Activated CD4-positive, CD25-positive, alpha-beta regulatory T cell treated with anti-CD3 and anti-CD28 coated beads, Interleukin-2, amount 50 U/mL, for 72 hours (primary cell): ENCODE data around the gene SEC23IP.

Experiments used
- DNase-seq: peaks from one replicate; pipeline ENCODE4 v3.0.0; 2021

The SEC23IP gene

GRCh38 chr10:119942973-119943372, 50.4 kb downstream of the SEC23IP start:
- DNase-seq = no peak

GRCh38 chr10:119945805-119946204, 53.3 kb downstream of the SEC23IP start:
- no peak for DNase-seq

DNA sequence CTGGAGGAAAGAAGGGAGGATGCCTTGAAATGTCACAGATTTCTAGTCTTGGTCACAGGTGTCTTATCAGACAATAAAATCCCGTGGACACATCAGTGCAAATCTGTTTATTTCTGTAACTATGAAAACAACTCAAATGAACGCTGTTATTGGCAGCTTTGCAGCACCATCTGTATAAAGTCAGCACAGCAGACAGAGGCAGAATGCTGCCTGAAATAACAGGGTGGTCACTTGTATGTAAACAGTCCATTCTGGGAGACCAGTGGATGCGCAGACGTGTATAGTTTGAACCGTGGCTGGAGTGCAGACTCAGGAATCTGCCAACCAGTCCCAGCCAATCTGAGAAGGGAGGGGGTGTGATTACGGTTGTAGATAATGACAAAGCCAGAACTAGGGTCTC, 54.8 kb downstream of the SEC23IP start:
- no peak for DNase-seq

DNA sequence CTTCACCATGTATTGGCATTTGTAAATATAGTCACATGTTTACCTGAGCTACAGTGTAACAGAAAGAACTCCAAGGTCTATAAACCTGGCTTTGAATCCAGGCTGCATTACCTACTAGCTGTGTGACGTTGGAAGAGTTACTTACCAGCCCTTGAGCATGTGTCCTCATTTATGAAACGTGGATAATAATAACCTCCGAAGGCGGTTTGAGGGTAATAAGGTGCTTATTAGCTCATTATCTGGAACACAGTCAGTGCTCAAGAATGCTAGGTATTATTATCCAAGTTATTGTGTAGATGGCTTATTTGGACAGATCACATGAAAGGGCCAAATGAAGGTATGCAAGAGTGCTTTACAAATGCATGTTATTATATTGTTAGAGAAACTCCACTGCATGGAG, 64.9 kb downstream of the SEC23IP start:
- DNase-seq = no peak

GRCh38 chr10:119962837-119963236, 70.3 kb downstream of the SEC23IP start:
- no peak for DNase-seq

DNA sequence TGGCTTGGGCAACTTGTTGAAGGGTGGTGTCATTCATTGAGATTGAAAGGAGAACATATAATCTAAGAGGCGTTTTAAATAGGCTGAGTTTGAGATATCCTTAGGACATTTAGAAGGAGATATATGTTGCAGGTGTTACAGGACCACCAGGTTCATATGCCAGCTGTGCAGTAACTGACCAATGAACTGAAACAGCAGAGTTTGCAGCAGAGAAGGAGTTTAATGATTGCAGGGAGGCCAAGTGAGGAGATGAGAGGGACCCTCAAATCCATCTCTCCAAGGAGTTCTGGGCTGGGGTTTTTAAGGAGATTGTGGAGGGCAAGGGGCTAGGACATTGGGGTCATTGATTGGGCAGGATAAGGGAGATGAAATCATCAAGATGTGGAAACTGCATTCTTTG, 74.5 kb downstream of the SEC23IP start:
- no peak for DNase-seq

GRCh38 chr10:119969609-119970008, 77.1 kb downstream of the SEC23IP start:
- no peak for DNase-seq

GRCh38 chr10:119970107-119970506, 77.6 kb downstream of the SEC23IP start:
- DNase-seq = no peak

- DNase-seq = no peak
These were observed 78.4 kb downstream of the SEC23IP start for GRCh38 chr10:119970963-119971362.

DNA sequence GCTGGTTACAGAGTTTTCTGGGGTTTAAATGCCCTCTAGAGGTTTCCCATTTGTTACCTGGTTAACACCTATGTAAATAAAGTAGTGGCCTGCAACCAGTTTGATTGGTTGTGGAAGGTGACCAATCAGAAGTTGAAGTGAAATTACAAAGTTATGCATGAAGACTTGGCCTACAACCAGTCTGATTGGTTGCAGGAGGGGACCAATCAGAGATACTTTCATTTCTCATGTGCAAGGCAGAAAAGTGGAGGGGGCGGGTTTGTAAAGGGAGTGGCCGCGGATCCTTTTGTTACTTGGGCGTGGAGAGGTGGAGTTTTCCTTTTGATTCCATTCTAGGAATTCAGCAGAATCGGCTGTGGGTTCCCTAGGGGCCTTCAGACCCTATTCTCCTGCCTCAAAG, 80.8 kb downstream of the SEC23IP start:
- no peak for DNase-seq

GRCh38 chr10:119976421-119976820, 83.9 kb downstream of the SEC23IP start:
- DNase-seq = no peak

GRCh38 chr10:119980956-119981750, 88.6 kb downstream of the SEC23IP start:
- DNase-seq = no peak

GRCh38 chr10:119981826-119982225, 89.3 kb downstream of the SEC23IP start:
- no peak for DNase-seq

GRCh38 chr10:119988333-119988732, 95.8 kb downstream of the SEC23IP start:
- DNase-seq = no peak

- no peak for DNase-seq
These were observed 97.4 kb downstream of the SEC23IP start for GRCh38 chr10:119989966-119990365.

DNA sequence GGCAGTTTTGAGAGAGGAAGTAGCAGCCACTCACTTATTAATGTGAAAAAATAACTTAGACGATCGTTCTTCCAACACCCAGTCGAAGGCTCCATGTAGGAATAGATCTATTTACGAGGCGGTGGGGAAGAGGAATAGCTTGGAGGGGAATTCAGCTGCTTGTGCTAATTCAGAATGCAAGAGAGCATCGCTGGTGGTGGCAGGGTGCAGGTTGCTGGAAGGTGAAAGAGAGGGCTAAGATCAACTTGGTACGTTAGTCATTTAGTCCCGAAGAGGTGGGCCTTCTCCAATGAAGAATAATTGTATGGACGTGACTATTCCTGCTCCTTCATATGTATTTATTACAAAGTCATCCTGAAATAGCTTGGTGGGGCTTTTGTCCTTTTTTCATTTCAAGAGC, 98.5 kb downstream of the SEC23IP start:
- no peak for DNase-seq

GRCh38 chr10:119991816-119992215, 99.3 kb downstream of the SEC23IP start:
- no peak for DNase-seq
